ENCODE measurements around the gene SEMA6B.

- TF ChIP-seq, protein P1, sequence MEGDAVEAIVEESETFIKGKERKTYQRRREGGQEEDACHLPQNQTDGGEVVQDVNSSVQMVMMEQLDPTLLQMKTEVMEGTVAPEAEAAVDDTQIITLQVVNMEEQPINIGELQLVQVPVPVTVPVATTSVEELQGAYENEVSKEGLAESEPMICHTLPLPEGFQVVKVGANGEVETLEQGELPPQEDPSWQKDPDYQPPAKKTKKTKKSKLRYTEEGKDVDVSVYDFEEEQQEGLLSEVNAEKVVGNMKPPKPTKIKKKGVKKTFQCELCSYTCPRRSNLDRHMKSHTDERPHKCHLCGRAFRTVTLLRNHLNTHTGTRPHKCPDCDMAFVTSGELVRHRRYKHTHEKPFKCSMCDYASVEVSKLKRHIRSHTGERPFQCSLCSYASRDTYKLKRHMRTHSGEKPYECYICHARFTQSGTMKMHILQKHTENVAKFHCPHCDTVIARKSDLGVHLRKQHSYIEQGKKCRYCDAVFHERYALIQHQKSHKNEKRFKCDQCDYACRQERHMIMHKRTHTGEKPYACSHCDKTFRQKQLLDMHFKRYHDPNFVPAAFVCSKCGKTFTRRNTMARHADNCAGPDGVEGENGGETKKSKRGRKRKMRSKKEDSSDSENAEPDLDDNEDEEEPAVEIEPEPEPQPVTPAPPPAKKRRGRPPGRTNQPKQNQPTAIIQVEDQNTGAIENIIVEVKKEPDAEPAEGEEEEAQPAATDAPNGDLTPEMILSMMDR (conservative IDR thresholded peaks at IDR 0.05) = no peak
- TF ChIP-seq ZFX (IDR thresholded peaks at IDR 0.05) = no peak
Observed at GRCh38 chr19:4585556-4585955, 26.1 kb upstream of the SEMA6B start.
